Osteoblast (primary cell): ENCODE measurements around the gene NR2E3. TPM values are rescaled to one million over a fixed set of nuclear protein-coding genes. Genes with fewer than 3 reads are reported as not detected.

Experiments
- DNase-seq: peaks from one replicate; pipeline ENCODE4 v3.0.0; 2011; ENCODE audit warnings: low spot score, mixed read lengths; ENCODE audit not compliant: insufficient read length; ENCODE audit errors: missing footprints
- H2AFZ ChIP-seq: 2 replicates; pipeline ENCODE4 v1.6.0; 2011; ENCODE audit warnings: mild to moderate bottlenecking, low read length
- H3K27ac ChIP-seq: 2 replicates; pipeline ENCODE4 v1.5.1; 2011; ENCODE audit warnings: mild to moderate bottlenecking, low read depth, low read length, moderate library complexity
- H3K27me3 ChIP-seq: 2 replicates; pipeline ENCODE4 v1.6.0; 2012; ENCODE audit warnings: mild to moderate bottlenecking, control low read depth, inconsistent platforms, low read length, moderate library complexity; ENCODE audit not compliant: insufficient read depth
- H3K36me3 ChIP-seq: 2 replicates; pipeline ENCODE4 v1.5.1; 2011; ENCODE audit warnings: mild to moderate bottlenecking, low read length, control low read depth, moderate library complexity; ENCODE audit not compliant: insufficient read depth
- H3K4me1 ChIP-seq: 2 replicates; pipeline ENCODE4 v1.5.1; 2011; ENCODE audit warnings: mild to moderate bottlenecking, low read length, control low read depth, moderate library complexity; ENCODE audit not compliant: insufficient read depth
- H3K4me2 ChIP-seq: 2 replicates; pipeline ENCODE4 v1.6.0; 2011; ENCODE audit warnings: mild to moderate bottlenecking, low read length; ENCODE audit not compliant: insufficient read depth
- H3K4me3 ChIP-seq: fragments of 200-600 bp; sonication (generic); 3 replicates; pipeline ENCODE4 v1.5.1; 2012; ENCODE audit warnings: mild to moderate bottlenecking, low read length, inconsistent platforms; ENCODE audit not compliant: insufficient read depth
- H3K79me2 ChIP-seq: 2 replicates; pipeline ENCODE4 v1.6.0; 2012; ENCODE audit warnings: mild to moderate bottlenecking, low read length, control low read depth, inconsistent platforms; ENCODE audit not compliant: insufficient read depth
- H3K9me3 ChIP-seq: 2 replicates; pipeline ENCODE4 v1.5.1; 2011; ENCODE audit warnings: low read depth, low read length, control low read depth
- H4K20me1 ChIP-seq: 2 replicates; pipeline ENCODE4 v1.6.0; 2012; ENCODE audit warnings: mild to moderate bottlenecking, low read length, control low read depth; ENCODE audit not compliant: insufficient read depth
- total RNA-seq: library from RNA; depleted of rRNA; stranded (reverse); fragments of >200 nt; gene quantifications from 2 replicates; pipeline ENCODE4 v1.2.3, GENCODE V29; 2012
- TF ChIP-seq, protein P1 (sequence below): IDR thresholded peaks from 2 replicates; pipeline ENCODE4 v1.5.1; 2011; ENCODE audit warnings: mild to moderate bottlenecking, low read depth, low read length, moderate library complexity; ENCODE audit errors: extremely low read depth

NR2E3 gene
- total RNA-seq, 1 donor = under 0.01 TPM

GRCh38 chr15:71773206-71773859, 37.0 kb upstream of the NR2E3 start:
- no peak overlapping the region for H3K4me2 ChIP-seq
- no peak overlapping the region for H3K4me3 ChIP-seq
- H3K9me3 ChIP-seq = no peaks in the 10 kb centered on the region
- H3K36me3 ChIP-seq = no peaks in the 10 kb centered on the region
- no peak for DNase-seq
- H3K27ac ChIP-seq = no peak overlapping the region
- TF ChIP-seq, protein P1, sequence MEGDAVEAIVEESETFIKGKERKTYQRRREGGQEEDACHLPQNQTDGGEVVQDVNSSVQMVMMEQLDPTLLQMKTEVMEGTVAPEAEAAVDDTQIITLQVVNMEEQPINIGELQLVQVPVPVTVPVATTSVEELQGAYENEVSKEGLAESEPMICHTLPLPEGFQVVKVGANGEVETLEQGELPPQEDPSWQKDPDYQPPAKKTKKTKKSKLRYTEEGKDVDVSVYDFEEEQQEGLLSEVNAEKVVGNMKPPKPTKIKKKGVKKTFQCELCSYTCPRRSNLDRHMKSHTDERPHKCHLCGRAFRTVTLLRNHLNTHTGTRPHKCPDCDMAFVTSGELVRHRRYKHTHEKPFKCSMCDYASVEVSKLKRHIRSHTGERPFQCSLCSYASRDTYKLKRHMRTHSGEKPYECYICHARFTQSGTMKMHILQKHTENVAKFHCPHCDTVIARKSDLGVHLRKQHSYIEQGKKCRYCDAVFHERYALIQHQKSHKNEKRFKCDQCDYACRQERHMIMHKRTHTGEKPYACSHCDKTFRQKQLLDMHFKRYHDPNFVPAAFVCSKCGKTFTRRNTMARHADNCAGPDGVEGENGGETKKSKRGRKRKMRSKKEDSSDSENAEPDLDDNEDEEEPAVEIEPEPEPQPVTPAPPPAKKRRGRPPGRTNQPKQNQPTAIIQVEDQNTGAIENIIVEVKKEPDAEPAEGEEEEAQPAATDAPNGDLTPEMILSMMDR = no peak
- H2AFZ ChIP-seq = no peak overlapping the region
- H3K4me1 ChIP-seq = peaks cover 4% of the 10 kb centered on the region
- no peaks in the 10 kb centered on the region for H4K20me1 ChIP-seq
- no peaks in the 10 kb centered on the region for H3K27me3 ChIP-seq
- no peaks in the 10 kb centered on the region for H3K79me2 ChIP-seq

- no peaks in the 10 kb centered on the region for H4K20me1 ChIP-seq
- H3K27ac ChIP-seq = no peak overlapping the region
- H3K4me2 ChIP-seq = no peak overlapping the region
- TF ChIP-seq, protein P1 = no peak
- H3K4me1 ChIP-seq = peaks cover 15% of the 10 kb centered on the region
- no peaks in the 10 kb centered on the region for H3K27me3 ChIP-seq
- H3K79me2 ChIP-seq = no peaks in the 10 kb centered on the region
- no peaks in the 10 kb centered on the region for H3K9me3 ChIP-seq
- no peak overlapping the region for H3K4me3 ChIP-seq
- no peak overlapping the region for H2AFZ ChIP-seq
- DNase-seq = no peak
- no peaks in the 10 kb centered on the region for H3K36me3 ChIP-seq
Measured at GRCh38 chr15:71775856-71776255, 34.5 kb upstream of the NR2E3 start.

DNA sequence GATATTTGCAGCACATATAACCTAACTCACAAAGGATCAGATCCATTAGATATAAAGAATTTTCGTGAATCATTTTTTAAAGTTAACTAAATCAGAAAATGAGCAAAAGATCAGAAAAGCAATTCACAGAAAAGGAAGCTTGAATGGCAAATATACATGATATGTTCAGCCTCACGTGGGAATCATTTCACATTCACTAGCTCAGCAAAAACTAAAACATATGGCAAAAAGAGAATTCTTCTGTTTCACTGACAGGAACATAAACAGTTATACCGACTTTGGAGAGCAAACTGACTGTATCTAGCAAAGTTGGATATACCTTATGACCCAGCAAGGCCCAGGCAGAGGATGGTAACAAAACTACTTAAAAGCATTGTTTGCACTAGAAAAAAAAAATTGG, 34.0 kb upstream of the NR2E3 start:
- peaks cover 19% of the 10 kb centered on the region for H3K4me1 ChIP-seq
- TF ChIP-seq, protein P1 = no peak
- H3K27ac ChIP-seq = no peak overlapping the region
- no peaks in the 10 kb centered on the region for H3K27me3 ChIP-seq
- H4K20me1 ChIP-seq = no peaks in the 10 kb centered on the region
- no peak overlapping the region for H3K4me2 ChIP-seq
- no peaks in the 10 kb centered on the region for H3K79me2 ChIP-seq
- no peak overlapping the region for H2AFZ ChIP-seq
- H3K36me3 ChIP-seq = no peaks in the 10 kb centered on the region
- DNase-seq = no peak
- H3K4me3 ChIP-seq = no peak overlapping the region
- no peaks in the 10 kb centered on the region for H3K9me3 ChIP-seq

DNA sequence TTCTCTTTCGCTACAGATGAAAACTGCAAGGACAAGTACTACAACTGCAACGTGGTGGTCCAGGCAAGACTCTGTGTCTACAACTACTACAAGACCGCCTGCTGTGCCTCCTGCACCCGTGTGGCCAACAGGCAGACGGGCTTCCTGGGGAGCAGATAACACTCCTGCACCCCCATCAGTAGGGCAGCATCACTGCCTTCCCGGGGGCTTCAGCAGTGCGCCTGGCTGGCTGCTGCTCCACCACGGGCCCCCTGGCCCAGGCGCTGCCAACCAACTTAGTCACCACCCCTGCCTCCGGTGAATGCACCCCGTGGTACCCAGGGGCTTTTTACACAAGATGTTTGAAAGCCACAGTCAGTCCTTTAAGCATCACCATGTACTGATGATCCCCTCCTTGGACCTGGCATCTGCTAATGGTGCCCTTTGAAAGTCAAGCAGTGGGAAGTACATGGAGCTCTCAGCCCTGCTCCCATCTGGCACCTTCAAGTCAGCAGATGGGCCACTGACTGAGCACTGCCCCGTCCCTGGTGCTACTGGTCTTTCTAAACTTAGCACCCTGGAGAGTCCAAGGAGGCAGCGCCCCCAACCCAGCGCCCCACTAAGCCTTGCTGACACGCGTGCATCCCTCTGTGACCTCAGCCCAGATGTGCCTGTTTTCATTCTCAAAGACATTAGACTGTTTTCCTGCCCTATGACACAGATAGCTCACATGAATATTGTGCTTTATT, 33.0 kb upstream of the NR2E3 start:
- H3K79me2 ChIP-seq = no peaks in the 10 kb centered on the region
- H3K27me3 ChIP-seq = no peaks in the 10 kb centered on the region
- TF ChIP-seq, protein P1 = no peak
- H3K4me1 ChIP-seq = peaks cover 23% of the 10 kb centered on the region
- no peaks in the 10 kb centered on the region for H4K20me1 ChIP-seq
- H2AFZ ChIP-seq = no peak overlapping the region
- H3K36me3 ChIP-seq = no peaks in the 10 kb centered on the region
- no peaks in the 10 kb centered on the region for H3K9me3 ChIP-seq
- H3K27ac ChIP-seq = no peak overlapping the region
- no peak overlapping the region for H3K4me2 ChIP-seq
- no peak for DNase-seq
- H3K4me3 ChIP-seq = no peak overlapping the region
